Inferior parietal cortex (tissue), 1 donor: ENCODE results near the gene SRSF5.
"Not testable (repeated sequence)": the region's sequence is repeated elsewhere in the genome, so short reads cannot be mapped to it uniquely, and the experiment has no call there.

Source experiments
- DNase-seq: peaks from one replicate; pipeline ENCODE4 v3.0.0-alpha.2; 2016; ENCODE audit errors: extremely low spot score

Gene SRSF5

DNA sequence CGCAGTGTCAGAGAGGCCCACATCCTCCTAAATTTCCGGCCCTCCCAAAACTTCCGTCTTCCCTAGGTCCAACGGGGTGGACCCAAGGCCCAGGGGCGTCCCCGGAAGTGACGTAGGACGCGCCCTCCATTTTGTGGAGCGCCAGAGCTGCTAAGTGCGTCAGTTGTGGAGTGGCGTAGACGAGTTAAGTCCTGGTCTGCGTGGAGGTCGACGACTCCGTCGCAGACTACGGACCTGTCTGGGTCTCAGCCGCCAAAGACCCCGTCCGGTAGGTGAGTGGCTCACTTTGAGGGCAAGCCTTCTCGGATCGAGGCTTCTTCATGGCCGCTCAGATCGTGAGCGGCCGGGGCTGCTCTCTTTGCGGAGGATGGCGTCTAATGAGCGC is at the start of gene SRSF5:
TSS of gene SRSF5 (plus strand) at position 159 of the 385 bp plus-strand sequence. CDS start 1,015 bp downstream, outside the sequence.
- peak; percentile 98 for DNase-seq

DNA sequence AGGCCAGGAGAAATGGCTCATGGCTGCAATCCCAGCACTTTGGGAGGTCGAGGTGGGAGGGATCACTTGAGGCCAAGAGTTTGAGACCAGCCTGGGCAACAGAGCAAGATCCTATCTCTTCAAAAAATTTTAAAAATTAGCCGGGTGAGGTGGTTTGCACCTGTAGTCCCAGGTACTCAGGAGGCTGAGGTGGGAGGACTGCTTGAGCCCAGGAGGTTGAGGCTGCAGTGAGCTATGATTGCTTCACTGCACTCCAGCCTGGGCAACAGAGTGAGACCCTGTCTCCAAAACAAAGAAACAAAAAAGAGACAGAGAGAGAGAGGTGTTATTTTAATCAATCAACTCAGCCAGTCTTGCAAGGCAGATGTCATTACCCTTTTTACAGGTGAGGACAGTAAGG is 48.3 kb upstream of the SRSF5 start:
- DNase-seq = not testable (repeated sequence)

DNA sequence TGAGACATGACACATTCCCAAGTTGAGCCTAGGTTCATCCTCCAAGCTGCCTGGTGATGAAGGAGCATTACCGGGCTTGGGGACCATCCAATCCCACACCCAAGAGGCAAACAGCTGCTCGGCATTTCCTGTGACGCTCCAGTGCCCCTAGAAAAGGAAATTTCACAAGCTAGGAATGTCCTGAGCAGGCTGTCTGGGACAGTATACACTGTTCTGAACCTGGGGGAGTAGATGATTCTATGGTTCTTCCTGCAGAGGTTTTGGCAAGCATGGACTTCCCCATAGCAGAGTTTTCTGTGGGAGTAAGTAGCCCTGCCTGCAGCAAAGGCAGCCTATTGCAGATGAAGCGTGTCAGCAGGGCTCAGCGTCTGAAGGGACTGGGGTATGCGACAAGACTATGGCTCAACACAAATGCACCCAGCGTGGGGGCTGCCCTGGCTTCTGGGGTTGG is 47.4 kb upstream of the SRSF5 start:
- DNase-seq = no peak

DNA sequence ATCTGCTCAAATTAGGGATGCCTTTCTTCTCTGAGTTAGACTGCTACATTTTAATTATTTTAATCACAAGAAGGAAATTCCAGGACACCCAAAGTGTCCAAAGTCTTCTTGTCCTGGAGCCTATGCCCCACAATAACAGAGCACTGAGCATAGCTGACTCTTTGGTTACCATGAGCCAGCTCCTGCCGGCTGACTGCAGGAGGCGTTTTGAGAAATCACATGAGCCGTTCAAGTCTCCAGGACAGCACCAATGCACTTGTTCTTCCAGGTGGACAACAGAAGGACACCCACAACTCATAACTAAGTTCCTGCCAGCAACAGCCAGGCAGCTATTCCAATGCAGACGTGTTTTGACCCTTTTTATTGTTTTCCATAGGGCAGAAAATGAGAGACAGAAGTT is 46.0 kb upstream of the SRSF5 start:
- DNase-seq = no peak

DNA sequence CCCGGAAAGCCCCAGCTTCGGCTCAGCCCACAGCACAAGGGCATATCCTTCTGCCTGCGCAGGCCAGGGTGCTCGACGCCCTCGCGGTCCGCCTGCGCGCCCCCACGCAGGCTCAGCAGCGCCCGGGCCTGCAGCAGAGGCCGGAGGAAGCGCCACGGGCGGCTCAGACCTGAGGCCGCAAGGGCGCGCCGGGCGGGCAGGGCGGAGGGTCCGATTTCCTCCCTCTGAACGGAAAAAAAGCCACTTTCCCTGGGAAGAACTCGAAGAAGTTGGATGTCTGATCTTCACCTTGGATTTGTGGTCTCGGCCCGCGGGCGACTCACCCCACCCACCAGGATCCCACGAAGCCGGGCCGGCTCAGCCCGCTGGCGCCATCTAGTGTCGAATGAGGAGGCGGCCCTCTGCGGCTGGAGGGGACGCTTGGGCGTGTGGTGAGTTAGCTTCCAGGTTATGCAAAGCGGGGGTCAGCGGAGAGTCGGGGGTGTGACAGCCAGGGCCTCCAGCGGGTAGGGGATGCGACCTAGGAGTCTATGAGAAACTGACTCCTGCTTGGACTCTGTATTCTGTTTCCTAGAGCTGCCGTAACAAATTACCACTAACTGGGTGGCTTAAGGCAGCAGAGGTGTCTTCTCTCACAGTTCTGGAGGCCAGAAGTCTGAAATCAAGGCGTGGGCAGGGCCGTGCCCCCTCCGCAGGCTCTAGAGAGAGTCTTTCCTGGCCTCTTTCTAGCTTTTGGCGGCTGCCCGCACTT is 40.0 kb upstream of the SRSF5 start:
- DNase-seq = peak; percentile 88

DNA sequence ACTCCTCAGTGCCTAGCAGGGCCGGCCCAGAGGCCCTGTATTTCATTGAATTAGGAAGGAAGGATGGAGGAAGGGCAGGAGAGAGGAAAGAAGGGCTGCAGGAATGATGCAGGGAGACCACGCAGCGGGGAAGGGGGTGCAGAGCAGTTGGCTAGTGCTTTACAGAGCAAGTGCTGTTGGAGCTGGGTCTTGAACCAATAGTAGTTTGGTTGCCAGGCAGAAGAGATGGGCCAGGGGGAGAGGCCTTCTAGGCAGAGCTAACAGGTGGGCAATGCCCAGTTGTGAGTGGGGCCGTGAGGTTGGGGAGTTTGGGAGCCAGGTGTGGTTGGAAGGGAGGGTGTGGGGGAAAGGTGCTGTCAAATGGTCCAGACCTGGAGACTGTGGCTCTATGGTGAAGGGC is 39.1 kb upstream of the SRSF5 start:
- DNase-seq = no peak

DNA sequence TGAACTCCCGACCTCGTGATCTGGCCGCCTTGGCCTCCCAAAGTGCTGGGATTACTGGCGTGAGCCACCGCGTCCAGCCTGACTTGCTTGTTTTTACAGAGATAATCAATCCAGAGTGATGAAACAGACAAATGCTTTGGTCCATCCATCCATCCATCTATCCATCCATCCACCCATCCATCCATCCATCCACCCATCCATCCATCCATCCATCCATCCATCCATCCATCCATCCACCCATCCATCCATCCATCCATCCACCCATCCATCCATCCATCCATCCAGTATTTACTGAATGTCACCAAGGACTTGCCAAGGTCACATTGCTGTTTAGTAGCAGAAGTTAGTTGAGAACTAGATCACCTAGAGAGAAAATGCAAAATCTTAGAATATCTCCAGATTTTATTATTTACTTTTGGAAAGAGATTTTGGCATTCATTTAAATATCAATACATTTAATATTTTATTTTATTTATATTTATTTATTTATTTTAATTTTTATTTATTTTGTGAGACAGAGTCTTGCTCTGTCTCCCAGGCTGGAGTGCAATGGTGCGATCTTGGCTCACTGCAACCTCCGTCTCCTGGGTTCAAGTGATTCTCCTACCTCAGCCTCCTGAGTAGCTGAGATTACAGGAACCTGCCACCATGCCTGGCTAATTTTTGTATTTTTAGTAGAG is 34.9 kb upstream of the SRSF5 start:
- DNase-seq = not testable (repeated sequence)

DNA sequence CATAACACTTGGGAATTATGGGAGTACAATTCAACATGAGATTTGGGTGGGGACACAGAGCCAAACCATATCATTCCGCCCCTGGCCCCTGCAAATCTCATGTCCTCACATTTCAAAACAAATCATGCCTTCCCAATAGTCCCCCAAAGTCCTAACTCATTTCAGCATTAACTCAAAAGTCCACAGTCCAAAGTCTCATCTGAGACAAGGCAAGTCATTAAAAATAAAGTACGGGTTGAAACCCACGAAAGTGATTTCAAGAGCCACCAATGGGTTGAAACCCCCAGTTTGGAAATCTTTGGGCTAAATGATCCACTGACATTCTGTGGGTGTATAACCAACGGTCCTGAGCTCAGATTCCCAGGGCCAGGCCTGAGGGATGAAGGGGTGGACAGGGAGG is 30.5 kb upstream of the SRSF5 start:
- DNase-seq = not testable (repeated sequence)

DNA sequence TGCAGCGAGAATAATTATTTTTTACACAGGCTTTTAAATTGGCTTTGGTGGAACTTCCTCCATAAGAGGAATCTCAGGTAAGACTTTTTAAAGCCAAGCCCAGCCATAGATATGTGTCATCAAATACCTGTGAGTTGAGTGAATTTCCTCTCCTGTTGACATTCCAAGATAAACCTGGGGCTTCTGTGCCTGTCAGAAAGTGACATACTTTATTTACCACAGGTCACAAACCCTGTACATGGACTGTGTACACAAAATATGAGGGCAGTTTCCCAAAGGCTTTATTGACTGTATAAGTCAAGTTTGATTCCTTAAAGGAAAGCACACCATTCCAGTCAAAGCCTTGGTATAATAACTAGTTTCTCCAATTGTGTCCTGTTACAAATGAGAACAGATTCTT is 25.9 kb upstream of the SRSF5 start:
- no peak for DNase-seq

DNA sequence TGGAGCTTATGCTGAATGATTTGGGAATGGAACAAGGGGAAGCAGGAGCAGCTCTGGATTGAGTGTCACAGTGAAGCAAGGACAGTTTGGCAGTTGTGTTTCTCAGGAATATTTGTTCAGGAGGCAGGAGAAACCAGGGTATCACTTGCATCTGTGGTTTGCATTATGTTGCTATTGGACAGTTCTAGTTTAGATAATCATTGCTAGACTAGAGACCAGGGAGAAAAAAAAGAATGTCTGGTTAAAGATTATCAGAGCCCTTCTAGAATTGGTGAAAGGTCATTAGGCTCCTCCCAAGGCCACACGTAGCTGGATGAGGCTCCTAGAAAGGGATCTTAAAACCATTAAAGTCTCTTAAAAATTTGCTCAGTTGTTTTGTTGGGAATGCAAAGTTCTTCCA is 17.0 kb upstream of the SRSF5 start:
- DNase-seq = no peak

DNA sequence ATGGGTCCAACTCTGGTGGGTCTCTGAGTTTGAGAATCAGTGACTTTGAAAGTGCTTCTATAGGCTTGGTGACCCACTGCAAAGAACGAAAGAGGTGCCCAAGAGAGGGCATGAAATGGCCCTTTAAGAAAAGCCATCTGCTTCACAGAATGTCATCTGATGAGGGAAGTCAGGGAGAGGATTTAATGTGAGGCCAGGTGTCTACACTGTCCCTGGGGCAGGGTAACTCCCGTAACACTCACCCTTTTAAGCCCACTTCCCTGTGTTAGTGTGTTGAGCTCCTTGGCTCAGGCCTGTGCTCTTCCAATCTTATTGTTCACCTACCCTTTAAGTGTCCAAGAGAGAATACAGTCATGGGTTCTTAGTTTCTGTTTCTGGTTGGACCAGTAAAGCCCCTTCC is 16.4 kb upstream of the SRSF5 start:
- DNase-seq = no peak

DNA sequence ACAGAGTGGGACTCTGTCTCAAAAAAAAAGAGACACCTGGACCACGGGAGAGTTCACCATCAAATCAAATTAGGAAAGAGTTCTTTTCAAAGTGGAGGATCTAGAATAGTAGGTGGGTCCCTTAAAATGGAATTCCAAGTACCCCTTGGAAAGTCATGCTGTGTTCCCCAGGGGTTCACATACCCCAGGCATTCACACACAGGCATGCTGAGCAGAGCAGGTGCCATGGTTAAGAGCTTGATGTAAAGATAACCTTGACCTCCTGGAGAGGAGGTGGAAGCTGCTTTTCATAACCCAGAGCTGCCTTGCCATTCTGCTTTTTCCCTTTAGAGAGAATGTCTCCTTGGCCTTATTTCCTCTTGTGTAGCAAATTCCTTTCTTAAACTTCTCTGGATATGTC is 14.2 kb upstream of the SRSF5 start:
- no peak for DNase-seq

DNA sequence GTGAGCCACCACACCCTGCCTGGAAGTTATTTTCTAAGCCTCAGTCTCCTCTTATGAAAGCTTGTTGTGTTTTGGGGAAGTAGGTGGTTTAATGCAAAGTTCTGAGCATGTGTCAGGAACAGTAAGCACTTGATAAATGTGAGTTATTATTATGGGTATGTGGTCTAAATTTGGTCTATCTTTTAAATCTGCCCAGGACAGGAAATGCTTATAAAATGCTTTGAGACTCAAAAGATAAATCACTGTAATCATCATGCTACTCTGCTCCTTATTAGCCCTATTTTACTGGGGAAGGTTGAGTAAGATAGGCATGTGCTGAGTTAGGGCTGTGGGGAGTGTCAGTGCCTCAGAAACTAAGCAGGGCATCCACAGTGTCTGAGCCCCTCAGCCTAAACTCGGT is 13.1 kb upstream of the SRSF5 start:
- no peak for DNase-seq

DNA sequence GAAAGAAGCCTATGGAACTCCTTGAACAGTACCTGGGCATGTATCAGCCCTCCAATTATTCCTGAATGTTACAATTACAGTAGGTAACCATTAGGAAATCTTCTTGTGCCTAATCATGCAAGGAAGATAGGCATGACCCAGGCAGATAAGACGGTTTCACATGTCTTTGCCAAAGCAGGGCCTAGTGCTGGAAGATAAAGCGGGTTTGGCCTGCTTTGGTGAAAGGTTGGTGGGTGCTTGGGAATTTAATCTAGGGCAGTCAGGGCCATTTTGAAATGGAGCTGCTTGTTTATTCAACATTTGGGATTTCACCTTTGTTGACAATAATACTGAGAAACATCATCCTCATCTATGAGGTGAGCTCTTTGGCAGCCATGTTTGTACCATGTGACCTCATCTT is 12.5 kb upstream of the SRSF5 start:
- DNase-seq = no peak

DNA sequence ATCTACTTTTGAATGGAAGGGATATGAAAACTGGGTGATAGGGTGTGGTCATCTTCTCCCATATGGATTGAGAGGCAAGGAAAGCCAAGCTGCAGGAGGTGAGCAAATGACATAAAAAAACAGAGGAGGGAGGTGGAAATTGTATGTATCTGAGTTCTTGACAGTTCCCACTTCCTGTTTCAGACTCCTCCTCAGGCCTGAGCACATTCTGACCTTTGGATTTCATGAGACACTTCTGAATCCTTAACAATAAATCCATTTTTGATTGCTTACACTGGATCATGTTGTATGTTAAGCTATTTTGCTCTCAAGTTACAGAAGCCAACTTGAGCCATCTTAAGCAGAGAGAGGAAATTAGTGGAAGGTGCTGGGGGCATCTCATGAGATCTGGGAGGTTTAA is 11.6 kb upstream of the SRSF5 start:
- DNase-seq = no peak

DNA sequence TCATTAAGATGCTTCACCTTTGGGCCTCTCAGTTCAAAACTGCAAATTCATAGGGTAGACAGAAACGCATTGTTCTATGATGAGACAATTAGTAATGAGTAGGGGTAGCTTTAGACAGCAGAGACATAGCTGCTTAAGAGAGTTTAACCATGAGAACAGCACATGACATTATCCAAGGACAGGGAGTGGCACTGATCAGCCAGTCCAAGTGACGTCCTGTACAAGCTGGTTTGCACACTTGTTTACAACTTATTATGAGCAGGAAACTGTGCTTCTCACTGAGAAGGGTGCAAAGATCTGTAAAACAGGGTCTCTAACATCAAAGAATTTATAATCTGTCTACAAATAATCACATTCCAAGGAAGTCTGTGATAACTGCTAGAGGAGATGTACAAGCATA is 11.2 kb upstream of the SRSF5 start:
- DNase-seq = no peak

DNA sequence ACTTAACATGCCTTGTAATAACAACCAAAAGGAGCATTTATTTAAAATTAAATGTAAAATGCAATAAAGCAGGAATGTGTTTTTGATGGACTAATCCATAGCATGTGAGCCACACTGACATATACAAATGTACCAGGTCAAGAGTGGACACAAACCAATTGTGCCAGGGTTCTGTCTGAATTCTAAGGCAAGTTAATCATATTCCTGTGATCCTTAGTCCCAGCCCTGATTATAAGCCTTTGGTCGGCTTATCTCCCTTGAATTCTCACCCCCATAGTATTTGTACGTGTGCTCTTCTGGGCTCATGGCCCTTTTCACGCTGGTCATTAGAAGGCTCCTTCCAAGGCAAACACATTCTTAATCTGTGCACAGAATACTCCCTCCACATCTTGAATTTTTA is 10.6 kb upstream of the SRSF5 start:
- no peak for DNase-seq

DNA sequence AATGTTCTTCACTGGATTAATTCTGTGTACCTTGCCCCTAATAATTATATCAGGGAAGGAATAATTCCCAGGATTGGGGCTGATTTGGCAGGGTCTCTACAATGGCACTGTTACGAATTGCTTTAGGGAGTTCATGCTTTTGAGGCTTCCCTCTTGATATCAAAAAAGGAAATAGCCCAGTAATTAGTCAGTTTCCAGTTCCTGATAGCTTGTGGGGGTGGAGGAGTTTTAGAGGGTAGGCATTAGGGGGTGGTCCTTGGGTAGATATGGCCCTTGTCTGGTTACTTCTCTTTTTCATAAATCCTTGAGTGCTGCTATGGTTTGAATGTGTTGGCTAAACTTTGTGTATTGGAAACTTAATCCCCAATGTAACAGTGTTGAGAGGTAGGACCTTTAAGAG is 6.1 kb upstream of the SRSF5 start:
- DNase-seq = no peak

DNA sequence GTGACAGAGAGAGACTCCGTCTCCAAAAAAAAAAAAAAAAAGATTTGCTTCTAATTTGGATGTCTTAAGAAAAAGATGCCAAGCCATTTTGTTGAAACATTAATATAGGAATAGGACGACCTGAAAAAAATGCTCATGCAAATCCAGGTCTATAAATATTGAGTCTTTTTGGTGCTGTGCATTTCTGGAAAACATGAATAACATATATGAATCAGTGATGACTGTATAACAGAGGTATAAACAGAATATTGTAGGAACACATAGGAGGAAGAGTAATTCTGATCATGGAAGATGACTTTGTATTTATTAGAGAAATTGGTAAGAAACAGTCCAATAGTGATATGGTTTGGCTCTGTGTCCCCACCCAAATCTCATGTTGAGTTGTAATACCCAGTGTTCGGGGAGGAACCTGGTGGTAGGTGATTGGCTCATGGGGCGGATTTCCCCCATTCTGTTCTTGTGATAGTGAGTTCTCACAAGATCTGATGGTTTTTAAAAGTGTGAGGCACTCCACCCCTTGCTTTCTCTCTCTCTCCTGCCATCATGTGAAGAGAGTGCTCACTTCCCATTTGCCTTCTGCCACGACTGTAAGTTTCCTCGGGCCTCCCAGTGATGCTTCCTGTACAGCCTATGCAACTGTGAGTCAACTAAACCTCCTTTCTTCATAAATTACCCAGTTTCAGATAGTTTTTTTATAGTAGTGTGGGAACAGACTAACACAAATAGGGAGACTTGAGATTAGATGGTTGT is 3.0 kb upstream of the SRSF5 start:
- no peak for DNase-seq

DNA sequence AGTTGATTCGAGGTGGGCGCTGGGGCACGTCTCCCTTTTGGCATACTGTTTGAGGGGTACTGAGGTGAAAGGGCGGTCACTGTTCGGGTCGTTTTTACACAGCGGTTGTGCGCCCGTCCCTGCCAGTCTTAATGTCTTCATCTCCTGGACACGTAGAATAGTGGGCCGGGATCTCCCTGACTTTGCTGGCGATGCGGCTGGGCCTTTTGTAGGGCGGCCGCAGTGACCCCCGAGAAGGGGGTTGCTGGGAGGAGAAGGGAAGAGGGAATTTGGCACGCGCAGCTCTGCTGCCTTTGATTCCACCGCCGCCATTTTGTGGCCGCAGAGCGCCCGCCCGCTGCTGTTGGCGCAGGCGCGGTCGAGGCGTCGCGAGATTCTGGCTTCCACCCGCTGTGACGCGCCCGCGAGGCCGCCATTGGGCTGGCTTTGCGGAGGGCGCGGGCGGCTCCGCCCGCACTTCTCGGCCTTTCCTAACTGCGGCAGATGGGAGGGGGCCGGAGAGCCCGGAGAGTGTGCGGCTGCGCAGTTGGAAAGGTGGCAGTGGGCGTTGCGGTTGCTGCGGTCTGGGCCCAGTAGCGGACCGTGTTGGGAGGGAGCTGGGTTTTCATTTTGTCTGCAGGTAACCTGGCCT is 542 bp downstream of the SRSF5 start:
- peak; percentile 89 for DNase-seq

DNA sequence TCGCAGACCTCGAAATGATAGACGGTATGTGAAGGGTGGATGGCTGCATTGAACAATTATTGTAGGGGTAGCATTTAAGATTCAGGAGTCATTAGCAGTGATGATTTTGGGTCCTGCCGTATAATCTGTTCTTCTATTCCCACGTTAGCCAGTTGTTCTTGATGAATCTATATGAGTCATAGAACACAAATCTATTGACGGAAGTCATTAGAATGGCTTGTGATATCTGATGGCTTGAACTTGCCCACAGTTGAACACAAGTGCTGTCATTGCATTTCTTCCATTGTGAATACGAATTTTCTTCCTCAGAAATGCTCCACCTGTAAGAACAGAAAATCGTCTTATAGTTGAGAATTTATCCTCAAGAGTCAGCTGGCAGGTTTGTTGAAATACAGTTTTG is 1.9 kb downstream of the SRSF5 start:
- no peak for DNase-seq

DNA sequence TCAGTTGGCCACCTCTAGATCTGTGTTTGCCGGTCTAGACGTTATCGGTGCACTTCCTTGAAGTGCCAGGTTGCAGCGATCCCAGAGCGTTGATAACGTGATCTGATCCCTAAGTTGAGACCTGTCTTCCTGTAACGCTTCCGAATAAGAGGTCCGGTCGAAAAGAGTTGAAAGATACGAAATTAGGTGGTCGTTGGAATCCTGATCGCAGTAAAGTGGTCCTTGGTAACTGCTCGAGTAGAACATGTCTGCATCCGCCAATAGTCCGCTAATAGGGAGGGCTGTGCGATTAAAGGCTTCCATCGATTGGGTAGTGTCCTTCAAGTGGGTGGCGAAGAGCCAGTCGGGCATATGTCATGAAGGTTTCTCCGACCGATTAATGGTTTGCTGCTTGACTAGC is 2.7 kb downstream of the SRSF5 start:
- no peak for DNase-seq
